ENCODE data around the gene PKD2L2. TPM values are rescaled to one million over a fixed set of nuclear protein-coding genes. Genes with fewer than 3 reads are reported as not detected.
A peak's percentile ranks its signal among the peaks of the same experiment; 100 is the strongest.

Gene PKD2L2
- total and polyA plus RNA-seq, 9 of the 15 experiments (the other 6 are each of a cell fraction or from before 2014, with no cell fraction given) = 0.08 to 0.25 (median 0.11) TPM; not detected in 5

DNA sequence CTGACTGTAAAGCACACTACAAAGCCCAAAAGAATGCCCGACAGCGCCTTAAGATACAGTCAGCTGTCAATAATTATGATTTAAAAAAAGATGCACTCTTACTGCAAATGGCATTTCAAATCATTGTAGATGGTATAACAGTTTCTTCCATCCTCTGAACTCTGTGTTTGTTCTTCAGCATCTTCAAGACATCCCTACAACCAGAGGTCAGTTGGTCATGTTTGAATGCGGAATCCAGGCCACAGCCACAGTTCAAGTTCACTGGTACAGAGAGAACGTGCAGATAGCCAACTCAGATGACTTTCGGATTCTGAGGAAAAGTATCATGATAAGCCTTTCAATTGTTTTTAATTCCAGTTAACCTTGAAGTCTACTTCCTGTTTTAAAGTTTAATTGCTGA is 30.3 kb upstream of the PKD2L2 start (continued):
- TF ChIP-seq, protein P1, sequence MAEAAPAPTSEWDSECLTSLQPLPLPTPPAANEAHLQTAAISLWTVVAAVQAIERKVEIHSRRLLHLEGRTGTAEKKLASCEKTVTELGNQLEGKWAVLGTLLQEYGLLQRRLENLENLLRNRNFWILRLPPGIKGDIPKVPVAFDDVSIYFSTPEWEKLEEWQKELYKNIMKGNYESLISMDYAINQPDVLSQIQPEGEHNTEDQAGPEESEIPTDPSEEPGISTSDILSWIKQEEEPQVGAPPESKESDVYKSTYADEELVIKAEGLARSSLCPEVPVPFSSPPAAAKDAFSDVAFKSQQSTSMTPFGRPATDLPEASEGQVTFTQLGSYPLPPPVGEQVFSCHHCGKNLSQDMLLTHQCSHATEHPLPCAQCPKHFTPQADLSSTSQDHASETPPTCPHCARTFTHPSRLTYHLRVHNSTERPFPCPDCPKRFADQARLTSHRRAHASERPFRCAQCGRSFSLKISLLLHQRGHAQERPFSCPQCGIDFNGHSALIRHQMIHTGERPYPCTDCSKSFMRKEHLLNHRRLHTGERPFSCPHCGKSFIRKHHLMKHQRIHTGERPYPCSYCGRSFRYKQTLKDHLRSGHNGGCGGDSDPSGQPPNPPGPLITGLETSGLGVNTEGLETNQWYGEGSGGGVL (CRISPR knock-in tag; IDR thresholded peaks at IDR 0.05) = no peak
- TF ChIP-seq PYGO2 (tag; IDR thresholded peaks at IDR 0.05) = no peak
- TF ChIP-seq, protein P2, sequence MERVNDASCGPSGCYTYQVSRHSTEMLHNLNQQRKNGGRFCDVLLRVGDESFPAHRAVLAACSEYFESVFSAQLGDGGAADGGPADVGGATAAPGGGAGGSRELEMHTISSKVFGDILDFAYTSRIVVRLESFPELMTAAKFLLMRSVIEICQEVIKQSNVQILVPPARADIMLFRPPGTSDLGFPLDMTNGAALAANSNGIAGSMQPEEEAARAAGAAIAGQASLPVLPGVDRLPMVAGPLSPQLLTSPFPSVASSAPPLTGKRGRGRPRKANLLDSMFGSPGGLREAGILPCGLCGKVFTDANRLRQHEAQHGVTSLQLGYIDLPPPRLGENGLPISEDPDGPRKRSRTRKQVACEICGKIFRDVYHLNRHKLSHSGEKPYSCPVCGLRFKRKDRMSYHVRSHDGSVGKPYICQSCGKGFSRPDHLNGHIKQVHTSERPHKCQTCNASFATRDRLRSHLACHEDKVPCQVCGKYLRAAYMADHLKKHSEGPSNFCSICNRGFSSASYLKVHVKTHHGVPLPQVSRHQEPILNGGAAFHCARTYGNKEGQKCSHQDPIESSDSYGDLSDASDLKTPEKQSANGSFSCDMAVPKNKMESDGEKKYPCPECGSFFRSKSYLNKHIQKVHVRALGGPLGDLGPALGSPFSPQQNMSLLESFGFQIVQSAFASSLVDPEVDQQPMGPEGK (CRISPR knock-in tag; IDR thresholded peaks at IDR 0.05; ENCODE audit: borderline replicate concordance) = no peak

DNA sequence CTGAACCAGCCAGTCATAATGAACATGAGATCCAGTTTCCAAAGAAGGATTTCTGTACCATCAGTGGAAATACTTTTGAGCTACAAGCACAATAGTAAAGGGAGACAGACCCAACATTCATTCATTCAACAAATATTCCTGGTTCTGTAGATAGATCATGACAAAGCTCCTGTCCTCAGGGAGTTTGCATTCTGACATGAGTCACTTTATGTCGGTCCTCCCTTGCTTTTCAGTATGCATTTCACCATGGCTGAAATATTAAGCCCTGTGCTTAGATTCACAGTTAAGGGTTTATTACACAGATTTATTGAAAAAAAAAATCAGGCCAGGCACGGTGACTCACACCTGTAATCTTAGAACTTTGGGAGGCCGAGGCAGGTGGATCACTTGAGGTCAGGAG is 27.0 kb upstream of the PKD2L2 start:
- Histone ChIP-seq H3K27me3 (ENCODE audit: control insufficient read depth in 2 of 2, insufficient read depth in 2 of 2, low read length in 2 of 2) (peaks cover 0 to 3% of the 10 kb centered on the region in 2 experiments; a peak in 3 of 5 replicates), H3K27ac (ENCODE audit: extremely low read depth, low read depth, low read length) (no peak overlapping the region), H3K9ac (ENCODE audit: insufficient read depth in 1 of 2, low read depth in 2 of 2, low read length in 2 of 2) (no peak overlapping the region), H3K79me2 (ENCODE audit: control insufficient read depth, insufficient read depth, low read length) (no peaks in the 10 kb centered on the region), H2AFZ (ENCODE audit: low read depth, low read length) (no peak overlapping the region), H3K9me1 (ENCODE audit: control insufficient read depth, insufficient read depth, low read length) (no peaks in the 10 kb centered on the region), H3K4me3 (no peak overlapping the region), H3K4me1 (replicated peaks in 1 of 2; ENCODE audit: control insufficient read depth in 2 of 2, insufficient read depth in 2 of 2, low read length in 2 of 2) (no peaks in the 10 kb centered on the region), H3K9me3 (replicated peaks; ENCODE audit: control insufficient read depth, insufficient read depth, low read depth, low read length) (no peaks in the 10 kb centered on the region), H4K20me1 (replicated peaks; ENCODE audit: control insufficient read depth, insufficient read depth, low read length) (no peaks in the 10 kb centered on the region), H3K36me3 (ENCODE audit: control insufficient read depth, insufficient read depth, low read length) (no peaks in the 10 kb centered on the region), H3K4me2 (ENCODE audit: insufficient read depth, low read length) (no peak overlapping the region)
- BruUV-seq (replicated peaks) = no TSS peak
- no peak for ATAC-seq
- CTCF ChIA-PET (ENCODE audit: low intra/inter-chr PET ratio) = no interaction called here
- no peak for FAIRE-seq
- 0% methylated on average over 3 of the region's 3 CpGs for WGBS (ENCODE audit: insufficient coverage, low coverage, missing lambda C conversion rate)
- POLR2A ChIA-PET = interaction anchor here (0.7 to 1.0 kb wide), 2 partner anchors 12 to 27 kb away, joined by 3 to 4 read pairs; partner anchors contain the start of gene PKD2L2
- intact Hi-C loops (cut with micrococcal nuclease) (no loop called here), in situ Hi-C loops (cut with MboI) (no loop called here)
- DNase-seq (ENCODE audit: extremely low read depth in 1 of 4, low spot score in 3 of 4) = no peak
- TF ChIP-seq TRIM24 (IDR thresholded peaks at IDR 0.05) = 0 out of 4 replicates have a peak, but pooled peaks of 1 of the 2 experiments have one; percentile 10
- no peak for TF ChIP-seq PYGO2 (tag; IDR thresholded peaks at IDR 0.05)
- TF ChIP-seq ZNF316 (IDR thresholded peaks at IDR 0.05) = peak; percentile 19; the same call in 1 of the 2 replicates
- no peak for TF ChIP-seq RBM17 (IDR thresholded peaks at IDR 0.05; ENCODE audit: borderline replicate concordance, low read depth, low read length)
